OCI-LY7 (cell line): ENCODE results near the gene C1QTNF9.

ENCODE experiments used
- EZH2phosphoT487 ChIP-seq: fragments of 200-600 bp; sonication (generic); IDR thresholded peaks from 2 replicates; pipeline ENCODE4 v1.6.1; 2018; ENCODE audit warnings: low read depth, borderline replicate concordance, mild to moderate bottlenecking, mixed run types, antibody characterized with exemption, low read length, moderate library complexity, mixed read lengths
- TF ChIP-seq, protein P1 (sequence below): fragments of 200-600 bp; sonication (generic); conservative IDR thresholded peaks from 2 replicates; pipeline ENCODE4 v1.5.1; 2014; ENCODE audit warnings: mild to moderate bottlenecking, antibody characterized with exemption, low read length, moderate library complexity, mixed read lengths

DNA sequence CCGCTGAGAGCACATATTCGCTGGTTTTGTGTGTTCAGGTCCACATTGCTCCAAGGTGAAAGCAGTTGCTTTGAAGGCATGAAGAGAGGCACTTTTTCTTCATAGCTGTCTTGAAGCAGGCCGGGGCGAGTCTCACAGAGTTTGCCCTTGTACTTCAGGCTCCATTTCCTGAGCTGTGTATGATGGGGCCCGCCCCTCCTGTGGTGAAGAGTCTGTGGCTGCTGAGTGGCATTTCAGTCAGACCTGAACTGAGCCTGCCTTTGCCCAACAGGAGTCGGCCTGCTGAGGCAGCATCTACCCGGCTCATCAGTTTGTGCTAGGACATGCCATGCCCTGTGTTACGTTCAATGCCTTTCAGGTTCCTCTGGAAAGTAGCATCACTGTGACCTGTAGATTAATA, 44.4 kb upstream of the C1QTNF9 start:
- TF ChIP-seq, protein P1, sequence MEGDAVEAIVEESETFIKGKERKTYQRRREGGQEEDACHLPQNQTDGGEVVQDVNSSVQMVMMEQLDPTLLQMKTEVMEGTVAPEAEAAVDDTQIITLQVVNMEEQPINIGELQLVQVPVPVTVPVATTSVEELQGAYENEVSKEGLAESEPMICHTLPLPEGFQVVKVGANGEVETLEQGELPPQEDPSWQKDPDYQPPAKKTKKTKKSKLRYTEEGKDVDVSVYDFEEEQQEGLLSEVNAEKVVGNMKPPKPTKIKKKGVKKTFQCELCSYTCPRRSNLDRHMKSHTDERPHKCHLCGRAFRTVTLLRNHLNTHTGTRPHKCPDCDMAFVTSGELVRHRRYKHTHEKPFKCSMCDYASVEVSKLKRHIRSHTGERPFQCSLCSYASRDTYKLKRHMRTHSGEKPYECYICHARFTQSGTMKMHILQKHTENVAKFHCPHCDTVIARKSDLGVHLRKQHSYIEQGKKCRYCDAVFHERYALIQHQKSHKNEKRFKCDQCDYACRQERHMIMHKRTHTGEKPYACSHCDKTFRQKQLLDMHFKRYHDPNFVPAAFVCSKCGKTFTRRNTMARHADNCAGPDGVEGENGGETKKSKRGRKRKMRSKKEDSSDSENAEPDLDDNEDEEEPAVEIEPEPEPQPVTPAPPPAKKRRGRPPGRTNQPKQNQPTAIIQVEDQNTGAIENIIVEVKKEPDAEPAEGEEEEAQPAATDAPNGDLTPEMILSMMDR: no peak
- TF ChIP-seq EZH2phosphoT487: no peak
